SK-N-SH (cell line): Measurements from ENCODE around the gene SDCCAG8. TPM values are rescaled to one million over a fixed set of nuclear protein-coding genes. Genes with fewer than 3 reads are reported as not detected.

Source experiments
- CTCF ChIA-PET: fragments of 300-600, 350-600 bp; formaldehyde crosslinking; extraction: SDS; loops from one replicate; lab custom pipeline; 2021; lab: Yijun Ruan, JAX
- POLR2A ChIA-PET: fragments of 350-600 bp; sonication (Branson Sonifier 250); formaldehyde crosslinking; extraction: SDS; loops from one replicate; lab custom pipeline; 2020; ENCODE audit warnings: antibody characterized with exemption, inconsistent platforms; lab: Yijun Ruan, JAX
- DNase-seq: peaks from one replicate; pipeline ENCODE4 v3.0.0; 2012
- H2AFZ ChIP-seq: fragments of 200-600 bp; sonication (generic); 2 replicates; pipeline ENCODE4 v1.8.1; 2016; ENCODE audit warnings: antibody characterized with exemption, mild to moderate bottlenecking, low read depth
- H3F3A ChIP-seq: fragments of 200-600 bp; sonication (generic); replicated peaks from 2 replicates; pipeline ENCODE3; 2016; ENCODE audit warnings: antibody characterized with exemption, mild to moderate bottlenecking; ENCODE audit not compliant: insufficient read depth
- H3K27ac ChIP-seq, 2 experiments: fragments of 200-500 bp in 1 of 2; fragments of 200-600 bp in 1 of 2; sonication (Bioruptor generic) in 1 of 2; sonication (generic), shearing (Covaris generic) in 1 of 2; 2 replicates each; pipeline versions ENCODE4 v1.5.1 to v1.6.1; 2014 to 2016; ENCODE audit warnings: low read depth in 2 of 2, inconsistent platforms in 1 of 2, low read length in 1 of 2, mild to moderate bottlenecking in 1 of 2, mixed read lengths in 1 of 2
- H3K27me3 ChIP-seq: fragments of 200-600 bp; sonication (generic), shearing (Covaris generic); 2 replicates; pipeline ENCODE4 v1.6.1; 2016; ENCODE audit warnings: mixed run types; ENCODE audit not compliant: insufficient read depth
- H3K36me3 ChIP-seq, 2 experiments: fragments of 200-500 bp in 1 of 2; fragments of 200-600 bp in 1 of 2; sonication (Bioruptor generic) in 1 of 2; sonication (generic) in 1 of 2; replicated peaks in 1 of 2; 2 replicates each; pipeline versions ENCODE3 to v1.5.1; 2014 to 2016; ENCODE audit warnings: low read length in 1 of 2, mild to moderate bottlenecking in 1 of 2; ENCODE audit not compliant: insufficient read depth in 2 of 2, control insufficient read depth in 1 of 2
- H3K4me1 ChIP-seq, 2 experiments: fragments of 200-500 bp in 1 of 2; fragments of 200-600 bp in 1 of 2; sonication (Bioruptor generic) in 1 of 2; sonication (generic), shearing (Covaris generic) in 1 of 2; 2 replicates each; pipeline versions ENCODE4 v1.5.1 to v1.6.1; 2014 to 2016; ENCODE audit warnings: low read depth in 1 of 2, low read length in 1 of 2, mixed run types in 1 of 2; ENCODE audit not compliant: insufficient read depth in 2 of 2, control insufficient read depth in 1 of 2
- H3K4me2 ChIP-seq: fragments of 200-600 bp; sonication (generic), shearing (Covaris generic); 2 replicates; pipeline ENCODE4 v1.6.1; 2017; ENCODE audit warnings: mixed run types
- H3K4me3 ChIP-seq, 2 experiments: fragments of 200-500 bp in 1 of 2; fragments of 200-600 bp in 1 of 2; sonication (Bioruptor generic) in 1 of 2; sonication (generic), shearing (Covaris generic) in 1 of 2; 2 replicates each; pipeline versions ENCODE4 v1.5.1 to v1.8.1; 2014 to 2016; ENCODE audit warnings: low read depth in 2 of 2, inconsistent platforms in 1 of 2, low read length in 1 of 2, mild to moderate bottlenecking in 1 of 2, mixed read lengths in 1 of 2, moderate library complexity in 1 of 2
- H3K79me2 ChIP-seq: fragments of 200-600 bp; sonication (generic); 2 replicates; pipeline ENCODE4 v1.8.1; 2017; ENCODE audit warnings: mild to moderate bottlenecking; ENCODE audit not compliant: insufficient read depth
- H3K9ac ChIP-seq: fragments of 200-600 bp; sonication (generic); 2 replicates; pipeline ENCODE4 v1.6.1; 2017; ENCODE audit warnings: mixed run types
- H3K9me2 ChIP-seq: fragments of 200-600 bp; sonication (generic); 2 replicates; pipeline ENCODE4 v1.6.1; 2017; ENCODE audit warnings: mixed run types
- H3K9me3 ChIP-seq: fragments of 200-600 bp; sonication (generic); 2 replicates; pipeline ENCODE4 v1.6.1; 2017; ENCODE audit warnings: mixed run types, mild to moderate bottlenecking, moderate library complexity
- H4K20me1 ChIP-seq: fragments of 200-600 bp; sonication (generic); 2 replicates; pipeline ENCODE4 v1.6.1; 2017; ENCODE audit warnings: mild to moderate bottlenecking, mixed run types; ENCODE audit not compliant: insufficient read depth
- CHD2 ChIP-seq: fragments of 150-350 bp; IDR thresholded peaks from 2 replicates; pipeline ENCODE4 v1.6.1; 2018; ENCODE audit warnings: low read length; ENCODE audit not compliant: partially characterized antibody
- EP300 ChIP-seq, 2 experiments: IDR thresholded peaks; 2 replicates each; pipeline versions ENCODE4 v1.4.0 to v1.6.1; 2012; ENCODE audit warnings: borderline replicate concordance in 1 of 2, low read depth in 1 of 2, low read length in 1 of 2
- EZH2phosphoT487 ChIP-seq: fragments of 200-600 bp; sonication (generic); IDR thresholded peaks from 2 replicates; pipeline ENCODE4 v1.6.1; 2017; ENCODE audit warnings: low read depth, mixed run types, mild to moderate bottlenecking, antibody characterized with exemption, moderate library complexity, borderline replicate concordance
- FOSL2 ChIP-seq: IDR thresholded peaks from 2 replicates; pipeline ENCODE4 v1.4.0; 2012; ENCODE audit warnings: low read depth, mild to moderate bottlenecking, moderate library complexity, borderline replicate concordance
- FOXJ3 ChIP-seq: sonication (generic); formaldehyde crosslinking; IDR thresholded peaks from 2 replicates; pipeline ENCODE4 v1.5.1; 2020; ENCODE audit warnings: mild to moderate bottlenecking, missing genetic modification reagents
- FOXM1 ChIP-seq: IDR thresholded peaks from 2 replicates; pipeline ENCODE4 v1.4.0; 2012; ENCODE audit warnings: low read depth, mild to moderate bottlenecking
- GATA2 ChIP-seq: sonication (generic); formaldehyde crosslinking; IDR thresholded peaks from 2 replicates; pipeline ENCODE4 v1.5.0; 2020; ENCODE audit warnings: mild to moderate bottlenecking, missing genetic modification reagents
- NRF1 ChIP-seq: IDR thresholded peaks from 2 replicates; pipeline ENCODE4 v1.6.1; 2012; ENCODE audit warnings: low read depth, mild to moderate bottlenecking, low read length
- POLR2AphosphoS5 ChIP-seq: IDR thresholded peaks from 2 replicates; pipeline ENCODE4 v1.6.1; 2012; ENCODE audit warnings: low read depth, low read length
- RAD21 ChIP-seq: IDR thresholded peaks from 2 replicates; pipeline ENCODE4 v1.6.1; 2012; ENCODE audit warnings: mild to moderate bottlenecking, low read length
- RCOR1 ChIP-seq: fragments of 150-350 bp; IDR thresholded peaks from 2 replicates; pipeline ENCODE4 v1.6.1; 2017; ENCODE audit warnings: antibody characterized with exemption, low read length
- RFX5 ChIP-seq: IDR thresholded peaks from 2 replicates; pipeline ENCODE4 v1.6.1; 2012; ENCODE audit warnings: mild to moderate bottlenecking, improper control_type of control experiment, low read length
- RXRA ChIP-seq: IDR thresholded peaks from 2 replicates; pipeline ENCODE4 v1.4.0; 2012; ENCODE audit warnings: low read depth, mild to moderate bottlenecking, borderline replicate concordance
- SIN3A ChIP-seq: IDR thresholded peaks from 2 replicates; pipeline ENCODE4 v1.6.1; 2012; ENCODE audit warnings: low read depth, mild to moderate bottlenecking, low read length, moderate library complexity, borderline replicate concordance
- TAF1 ChIP-seq: IDR thresholded peaks from 2 replicates; pipeline ENCODE4 v1.6.1; 2012; ENCODE audit warnings: low read depth, mild to moderate bottlenecking, low read length, moderate library complexity, borderline replicate concordance
- YY1 ChIP-seq: IDR thresholded peaks from 2 replicates; pipeline ENCODE4 v1.4.0; 2012; ENCODE audit warnings: low read depth, mild to moderate bottlenecking
- WGBS: methylation state at CpG from one replicate; pipeline ENCODE4 v1.1.6; 2017; ENCODE audit warnings: low lambda C conversion rate; 5-methylcytosine and 5-hydroxymethylcytosine counted together
- polyA plus RNA-seq, 3 experiments: library from polyadenylated mRNA; depleted of rRNA; stranded (reverse); fragments of >200 nt; gene quantifications; 2 replicates each; pipeline ENCODE4 v1.2.3, GENCODE V29; 2012
- TF ChIP-seq, protein P1 (sequence below): fragments of 200-600 bp; sonication (generic); IDR thresholded peaks from 2 replicates; pipeline ENCODE4 v1.6.1; 2017; ENCODE audit warnings: antibody characterized with exemption, mild to moderate bottlenecking, moderate library complexity
- TF ChIP-seq, protein P2 (sequence below): fragments of 150-350 bp; IDR thresholded peaks from 2 replicates; pipeline ENCODE4 v1.6.1; 2016; ENCODE audit warnings: mild to moderate bottlenecking, low read depth, low read length
- TF ChIP-seq, protein P3 (sequence below): IDR thresholded peaks from 2 replicates; pipeline ENCODE4 v1.4.0; 2012; ENCODE audit warnings: low read depth
- TF ChIP-seq, protein P4 (sequence below): IDR thresholded peaks from 2 replicates; pipeline ENCODE4 v1.4.0; 2012; ENCODE audit warnings: low read depth, borderline replicate concordance

SDCCAG8 gene
- polyA plus RNA-seq, 1 of the 3 experiments (the other 2 are of a cell fraction): 22.7 TPM

DNA sequence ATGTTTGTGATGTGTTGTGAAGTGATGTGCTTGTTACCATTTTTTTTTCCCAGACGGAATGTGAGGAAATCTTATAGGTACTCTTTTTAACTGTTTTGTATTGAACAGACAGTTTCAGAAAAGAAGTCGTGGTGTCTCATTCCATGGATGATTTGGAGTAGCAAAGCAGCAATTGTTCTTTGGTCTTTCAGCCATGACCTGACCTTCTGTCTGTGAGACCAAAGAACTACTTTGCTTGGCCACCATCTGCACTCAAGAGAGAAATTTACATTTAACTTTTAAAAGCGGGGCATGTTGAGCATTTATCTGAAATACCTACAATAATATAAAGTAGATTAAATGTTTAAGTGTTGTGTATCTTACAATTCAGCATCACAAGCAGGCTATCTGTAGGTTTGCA lies 90.2 kb downstream of the SDCCAG8 start (continued):
- no peak for TF ChIP-seq CHD2
- no peak for TF ChIP-seq EP300 (IDR thresholded peaks at IDR 0.05; ENCODE audit: borderline replicate concordance in 1 of 2, low read depth in 1 of 2, low read length in 1 of 2)
- TF ChIP-seq FOXM1: no peak

DNA sequence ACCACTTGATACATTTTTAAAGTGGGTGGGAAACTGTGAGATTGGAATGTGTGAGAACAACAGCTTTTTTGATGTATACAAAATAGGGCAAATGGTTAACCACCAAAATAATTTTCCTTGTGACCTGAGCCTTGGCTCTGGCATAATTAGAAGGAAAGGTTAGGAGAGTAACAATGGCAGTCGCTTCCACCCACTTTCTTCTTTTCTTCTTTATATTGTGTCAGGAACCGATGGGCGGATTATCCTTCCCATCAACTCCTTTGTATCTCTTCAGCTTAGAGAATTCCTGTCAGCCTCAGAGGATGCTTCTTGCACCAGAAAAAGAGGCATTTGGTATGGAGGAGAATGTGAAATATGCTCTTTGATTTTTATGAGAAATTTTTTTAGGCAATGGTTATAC lies 90.6 kb downstream of the SDCCAG8 start:
- Histone ChIP-seq H3F3A (peaks cover 14% of the 10 kb centered on the region), H3K4me3 (no peak overlapping the region), H3K27me3 (no peaks in the 10 kb centered on the region), H3K9me3 (no peaks in the 10 kb centered on the region), H3K9me2 (no peaks in the 10 kb centered on the region), H3K79me2 (no peaks in the 10 kb centered on the region), H3K4me1 (peaks cover 0 to 10% of the 10 kb centered on the region in 2 experiments; a peak in 1 of 4 replicates), H3K9ac (no peak overlapping the region), H2AFZ (no peak overlapping the region), H3K36me3 (peaks cover 38 to 57% of the 10 kb centered on the region in 2 experiments), H3K4me2 (no peak overlapping the region), H4K20me1 (no peaks in the 10 kb centered on the region), H3K27ac (no peak overlapping the region)
- TF ChIP-seq TAF1: no peak
- no peak for TF ChIP-seq EZH2phosphoT487
- no peak for TF ChIP-seq RXRA
- TF ChIP-seq GATA2 (CRISPR knock-in tag): no peak
- 100% methylated on average over 3 of the region's 3 CpGs for WGBS
- ChIA-PET POLR2A (no interaction called here), CTCF (interaction anchor here (2.1 kb wide), 1 partner anchor 16 kb away, joined by 5 read pairs; no protein-coding TSS in a partner anchor)
- DNase-seq: no peak

DNA sequence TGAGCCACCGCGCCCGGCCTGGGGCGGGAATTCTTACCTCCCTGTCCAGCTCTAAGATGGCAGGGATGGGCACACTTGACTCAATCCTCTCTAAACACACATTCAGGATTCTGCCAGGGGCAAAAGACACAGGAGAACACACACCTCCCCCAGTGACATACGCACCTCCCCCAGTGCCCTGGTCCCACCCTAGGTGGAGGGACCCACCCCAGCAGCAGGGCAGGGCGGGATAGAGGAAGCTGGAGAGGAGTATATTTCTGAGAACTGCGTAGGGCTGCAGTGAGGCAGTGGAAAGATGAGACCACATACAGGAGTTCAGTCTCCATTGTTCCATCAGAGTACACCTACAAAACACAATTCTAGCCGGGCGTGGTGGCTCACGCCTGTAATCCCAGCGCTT lies 92.5 kb downstream of the SDCCAG8 start:
- no peak for DNase-seq
- no peak for TF ChIP-seq RAD21
- no peak for TF ChIP-seq RFX5
- no peak for TF ChIP-seq RCOR1
- no peak for TF ChIP-seq EP300 (IDR thresholded peaks at IDR 0.05; ENCODE audit: borderline replicate concordance in 1 of 2, low read depth in 1 of 2, low read length in 1 of 2)
- no peak for TF ChIP-seq FOSL2
- no peak for TF ChIP-seq NRF1
- TF ChIP-seq POLR2AphosphoS5: no peak
- no peak for TF ChIP-seq YY1
- TF ChIP-seq, protein P1, sequence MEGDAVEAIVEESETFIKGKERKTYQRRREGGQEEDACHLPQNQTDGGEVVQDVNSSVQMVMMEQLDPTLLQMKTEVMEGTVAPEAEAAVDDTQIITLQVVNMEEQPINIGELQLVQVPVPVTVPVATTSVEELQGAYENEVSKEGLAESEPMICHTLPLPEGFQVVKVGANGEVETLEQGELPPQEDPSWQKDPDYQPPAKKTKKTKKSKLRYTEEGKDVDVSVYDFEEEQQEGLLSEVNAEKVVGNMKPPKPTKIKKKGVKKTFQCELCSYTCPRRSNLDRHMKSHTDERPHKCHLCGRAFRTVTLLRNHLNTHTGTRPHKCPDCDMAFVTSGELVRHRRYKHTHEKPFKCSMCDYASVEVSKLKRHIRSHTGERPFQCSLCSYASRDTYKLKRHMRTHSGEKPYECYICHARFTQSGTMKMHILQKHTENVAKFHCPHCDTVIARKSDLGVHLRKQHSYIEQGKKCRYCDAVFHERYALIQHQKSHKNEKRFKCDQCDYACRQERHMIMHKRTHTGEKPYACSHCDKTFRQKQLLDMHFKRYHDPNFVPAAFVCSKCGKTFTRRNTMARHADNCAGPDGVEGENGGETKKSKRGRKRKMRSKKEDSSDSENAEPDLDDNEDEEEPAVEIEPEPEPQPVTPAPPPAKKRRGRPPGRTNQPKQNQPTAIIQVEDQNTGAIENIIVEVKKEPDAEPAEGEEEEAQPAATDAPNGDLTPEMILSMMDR: no peak
- no peak for TF ChIP-seq FOXJ3 (CRISPR knock-in tag)
- no peak for TF ChIP-seq SIN3A
- TF ChIP-seq, protein P2, sequence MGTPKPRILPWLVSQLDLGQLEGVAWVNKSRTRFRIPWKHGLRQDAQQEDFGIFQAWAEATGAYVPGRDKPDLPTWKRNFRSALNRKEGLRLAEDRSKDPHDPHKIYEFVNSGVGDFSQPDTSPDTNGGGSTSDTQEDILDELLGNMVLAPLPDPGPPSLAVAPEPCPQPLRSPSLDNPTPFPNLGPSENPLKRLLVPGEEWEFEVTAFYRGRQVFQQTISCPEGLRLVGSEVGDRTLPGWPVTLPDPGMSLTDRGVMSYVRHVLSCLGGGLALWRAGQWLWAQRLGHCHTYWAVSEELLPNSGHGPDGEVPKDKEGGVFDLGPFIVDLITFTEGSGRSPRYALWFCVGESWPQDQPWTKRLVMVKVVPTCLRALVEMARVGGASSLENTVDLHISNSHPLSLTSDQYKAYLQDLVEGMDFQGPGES: no peak
- TF ChIP-seq, protein P3, sequence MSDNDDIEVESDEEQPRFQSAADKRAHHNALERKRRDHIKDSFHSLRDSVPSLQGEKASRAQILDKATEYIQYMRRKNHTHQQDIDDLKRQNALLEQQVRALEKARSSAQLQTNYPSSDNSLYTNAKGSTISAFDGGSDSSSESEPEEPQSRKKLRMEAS: no peak
- TF ChIP-seq TAF1: no peak
- TF ChIP-seq, protein P4, sequence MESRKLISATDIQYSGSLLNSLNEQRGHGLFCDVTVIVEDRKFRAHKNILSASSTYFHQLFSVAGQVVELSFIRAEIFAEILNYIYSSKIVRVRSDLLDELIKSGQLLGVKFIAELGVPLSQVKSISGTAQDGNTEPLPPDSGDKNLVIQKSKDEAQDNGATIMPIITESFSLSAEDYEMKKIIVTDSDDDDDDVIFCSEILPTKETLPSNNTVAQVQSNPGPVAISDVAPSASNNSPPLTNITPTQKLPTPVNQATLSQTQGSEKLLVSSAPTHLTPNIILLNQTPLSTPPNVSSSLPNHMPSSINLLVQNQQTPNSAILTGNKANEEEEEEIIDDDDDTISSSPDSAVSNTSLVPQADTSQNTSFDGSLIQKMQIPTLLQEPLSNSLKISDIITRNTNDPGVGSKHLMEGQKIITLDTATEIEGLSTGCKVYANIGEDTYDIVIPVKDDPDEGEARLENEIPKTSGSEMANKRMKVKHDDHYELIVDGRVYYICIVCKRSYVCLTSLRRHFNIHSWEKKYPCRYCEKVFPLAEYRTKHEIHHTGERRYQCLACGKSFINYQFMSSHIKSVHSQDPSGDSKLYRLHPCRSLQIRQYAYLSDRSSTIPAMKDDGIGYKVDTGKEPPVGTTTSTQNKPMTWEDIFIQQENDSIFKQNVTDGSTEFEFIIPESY: no peak
- ChIA-PET CTCF (interaction anchor here (0.6 to 0.8 kb wide), 2 partner anchors 830 to 951 kb away, joined by 3 read pairs; no protein-coding TSS in a partner anchor), POLR2A (no interaction called here)
- Histone ChIP-seq H3K27me3 (no peaks in the 10 kb centered on the region), H3F3A (peaks cover 9% of the 10 kb centered on the region), H3K4me2 (no peak overlapping the region), H3K4me1 (peaks cover 0 to 10% of the 10 kb centered on the region in 2 experiments; a peak in 1 of 4 replicates), H3K9me2 (no peaks in the 10 kb centered on the region), H4K20me1 (no peaks in the 10 kb centered on the region), H3K27ac (no peak overlapping the region), H3K9me3 (no peaks in the 10 kb centered on the region), H2AFZ (no peak overlapping the region), H3K4me3 (no peak overlapping the region), H3K36me3 (peaks cover 39 to 42% of the 10 kb centered on the region in 2 experiments), H3K9ac (no peak overlapping the region), H3K79me2 (no peaks in the 10 kb centered on the region)
- WGBS: 99% methylated on average over 11 of the region's 11 CpGs
